K562 (cell line): Measurements from ENCODE around the gene CTNNA3. TPM values are rescaled to one million over a fixed set of nuclear protein-coding genes. Genes with fewer than 3 reads are reported as not detected.

Experiments used
- ATAC-seq: fragments of 200-7000 bp; cut with Tn5 transposase; 3 replicates; pipeline ENCODE4 v1.9.1; 2020; ENCODE audit warnings: moderate library complexity
- BruUV-seq: library from RNA; stranded (reverse); fragments of 400-500 nt; replicated peaks from 2 replicates; lab custom pipeline; 2021; lab: Mats Ljungman, UMichigan
- CTCF ChIA-PET: fragments of 300-600 bp; formaldehyde crosslinking; extraction: SDS; loops from one replicate; lab custom pipeline; 2021; ENCODE audit warnings: low intra/inter-chr PET ratio; lab: Yijun Ruan, JAX
- POLR2A ChIA-PET: fragments of 300-600, 350-650 bp; sonication (Branson Sonifier 250); formaldehyde crosslinking; extraction: SDS; loops from one replicate; lab custom pipeline; 2021; ENCODE audit warnings: antibody characterized with exemption, inconsistent platforms; lab: Yijun Ruan, JAX
- DNase-seq, 4 experiments: peaks; one replicate each; pipeline versions ENCODE4 v3.0.0 to v3.0.0-alpha.2; 2011 to 2018; ENCODE audit warnings: low spot score in 3 of 4, mixed read lengths in 3 of 4; ENCODE audit errors: extremely low read depth in 1 of 4
- FAIRE-seq: peaks from 2 replicates; lab custom pipeline; 2011; peaks lifted over from hg19 to GRCh38; lab: Jason Lieb, UNC
- H2AFZ ChIP-seq: 2 replicates; pipeline ENCODE4 v1.6.0; 2011; ENCODE audit warnings: low read depth, low read length, control low read depth, inconsistent platforms
- H3K27ac ChIP-seq: fragments of 200-600 bp; 3 replicates; pipeline ENCODE4 v1.8.0; 2011; ENCODE audit warnings: low read depth, mild to moderate bottlenecking, control low read depth, inconsistent platforms, low read length, moderate library complexity, mixed read lengths; ENCODE audit errors: extremely low read depth
- H3K27me3 ChIP-seq, 2 experiments: fragments of 300-600 bp in 1 of 2; 2 replicates in 1 of 2; 3 replicates in 1 of 2; pipeline versions ENCODE4 v1.6.0 to v1.8.0; 2011; ENCODE audit warnings: inconsistent platforms in 2 of 2, low read length in 2 of 2, mild to moderate bottlenecking in 1 of 2, mixed read lengths in 1 of 2, moderate library complexity in 1 of 2; ENCODE audit not compliant: control insufficient read depth in 2 of 2, insufficient read depth in 2 of 2
- H3K36me3 ChIP-seq: fragments of 300-600 bp; 3 replicates; pipeline ENCODE4 v1.8.0; 2011; ENCODE audit warnings: mild to moderate bottlenecking, low read length, inconsistent platforms; ENCODE audit not compliant: control insufficient read depth, insufficient read depth
- H3K4me1 ChIP-seq, 2 experiments: fragments of 200-600 bp in 1 of 2; replicated peaks in 1 of 2; 2 replicates in 1 of 2; 3 replicates in 1 of 2; pipeline versions ENCODE4 v1.5.1 to v1.8.0; 2011; ENCODE audit warnings: inconsistent platforms in 2 of 2, low read length in 2 of 2, mild to moderate bottlenecking in 1 of 2, mixed read lengths in 1 of 2, moderate library complexity in 1 of 2; ENCODE audit not compliant: control insufficient read depth in 2 of 2, insufficient read depth in 2 of 2
- H3K4me2 ChIP-seq: 2 replicates; pipeline ENCODE4 v1.6.1; 2011; ENCODE audit warnings: low read length, control low read depth, inconsistent platforms, mixed read lengths; ENCODE audit not compliant: insufficient read depth
- H3K4me3 ChIP-seq: fragments of 200-600 bp; sonication (generic), shearing (Covaris generic); 2 replicates; pipeline ENCODE4 v1.5.1; 2016; ENCODE audit warnings: control low read depth, inconsistent platforms
- H3K79me2 ChIP-seq: fragments of 200-600 bp; 3 replicates; pipeline ENCODE4 v1.8.0; 2011; ENCODE audit warnings: low read length, inconsistent platforms; ENCODE audit not compliant: control insufficient read depth, insufficient read depth
- H3K9ac ChIP-seq, 2 experiments: 2 replicates each; pipeline versions ENCODE4 v1.6.0 to v1.6.1; 2011; ENCODE audit warnings: low read depth in 2 of 2, low read length in 2 of 2, control low read depth in 1 of 2, inconsistent platforms in 1 of 2, mild to moderate bottlenecking in 1 of 2, mixed read lengths in 1 of 2; ENCODE audit not compliant: insufficient read depth in 1 of 2
- H3K9me1 ChIP-seq: one replicate; pipeline ENCODE4 v1.6.0; 2011; ENCODE audit warnings: inconsistent platforms, mild to moderate bottlenecking, low read length, moderate library complexity; ENCODE audit not compliant: control insufficient read depth, insufficient read depth
- H3K9me3 ChIP-seq: replicated peaks from 2 replicates; pipeline ENCODE4 v1.5.1; 2011; ENCODE audit warnings: low read depth, low read length, inconsistent platforms; ENCODE audit not compliant: control insufficient read depth, insufficient read depth
- H4K20me1 ChIP-seq: replicated peaks from 2 replicates; pipeline ENCODE4 v1.6.1; 2011; ENCODE audit warnings: low read length, inconsistent platforms, mixed read lengths; ENCODE audit not compliant: control insufficient read depth, insufficient read depth
- CSDE1 ChIP-seq, 2 experiments: fragments of 450-650 bp; IDR thresholded peaks; 2 replicates each; pipeline ENCODE4 v1.6.1; 2016; ENCODE audit warnings: mild to moderate bottlenecking in 1 of 2
- CTCF ChIP-seq, 3 experiments: IDR thresholded peaks in 2 of 3; conservative IDR thresholded peaks in 1 of 3; 2 replicates each; pipeline ENCODE4 v1.5.1; 2011 to 2012; ENCODE audit warnings: low read length in 3 of 3, mild to moderate bottlenecking in 3 of 3, control low read depth in 2 of 3, improper control_type of control experiment in 1 of 3, inconsistent platforms in 1 of 3, low read depth in 1 of 3, mixed read lengths in 1 of 3, moderate library complexity in 1 of 3; ENCODE audit not compliant: insufficient read depth in 2 of 3
- SPI1 ChIP-seq: IDR thresholded peaks from 2 replicates; pipeline ENCODE4 v1.6.1; 2011; ENCODE audit warnings: low read depth, low read length, control low read depth, borderline replicate concordance
- ZMIZ1 ChIP-seq, 2 experiments: fragments of 150-350 bp in 1 of 2; IDR thresholded peaks; 2 replicates each; pipeline ENCODE4 v1.6.1; 2012 to 2016; ENCODE audit warnings: low read depth in 2 of 2, low read length in 2 of 2, mild to moderate bottlenecking in 1 of 2, moderate library complexity in 1 of 2
- WGBS: fragments of 100-300 bp; shearing (Covaris generic); methylation state at CpG from one replicate; pipeline ENCODE4 v1.1.6; 2016; ENCODE audit warnings: low coverage, mixed read lengths; ENCODE audit not compliant: insufficient coverage; ENCODE audit errors: missing lambda C conversion rate; 5-methylcytosine and 5-hydroxymethylcytosine counted together
- in situ Hi-C: fragments of 300-500 bp; cut with MboI; formaldehyde crosslinking; loops from 4 replicates; pipeline ENCODE4 v1.15.0; 2018; ENCODE audit warnings: inconsistent platforms, mixed read lengths
- intact Hi-C: fragments of 100-400 bp; cut with micrococcal nuclease; formaldehyde crosslinking; loops from 2 replicates; pipeline ENCODE4 v1.14.2; 2022
- polyA plus RNA-seq, 8 experiments: library from polyadenylated mRNA; depleted of rRNA in 4 of 8; stranded (reverse) in 5 of 8; unstranded in 3 of 8; fragments of >200 nt; fragmentation: Nextera tagmentation in 2 of 8; fragmentation: Illumina TruSeq in 1 of 8; extraction: Ambion mirVana in 2 of 8; extraction: Trizol in 1 of 8; gene quantifications; 2 replicates each; pipeline versions ENCODE4 v1.2.1 to v1.2.3, GENCODE V29; 2011 to 2014; ENCODE audit warnings: inconsistent platforms in 1 of 8, missing spikeins in 1 of 8
- total RNA-seq, 7 experiments: library from RNA; depleted of rRNA in 6 of 7; stranded (reverse); fragments of >200 nt in 6 of 7; fragmentation: Illumina TruSeq in 2 of 7; extraction: Trizol in 2 of 7; gene quantifications; 2 replicates each; pipeline versions ENCODE4 v1.2.1 to v1.2.3, GENCODE V29; 2011 to 2021; ENCODE audit warnings: low replicate concordance in 1 of 7

The CTNNA3 gene
- total and polyA plus RNA-seq, 9 of the 15 experiments (the other 6 are each of a cell fraction or from before 2014, with no cell fraction given): 0.04 TPM; not detected in 8

GRCh38 chr10:66925896-66926715 lies 769.9 kb downstream of the CTNNA3 start, which contains the start of gene LRRTM3:
Gene LRRTM3, plus strand, starts transcription at chr10:66926036.
- Histone ChIP-seq H3K9ac (no peak within 1 kb of the TSS), H3K9me1 (no peaks in the 10 kb centered on the region), H3K79me2 (no peaks in the 10 kb centered on the region), H3K4me1 (no peaks in the 10 kb centered on the region), H3K27me3 (no peaks in the 10 kb centered on the region), H2AFZ (no peak within 1 kb of the TSS), H3K4me2 (no peak within 1 kb of the TSS), H3K27ac (no peak within 1 kb of the TSS), H3K9me3 (no peaks in the 10 kb centered on the region), H4K20me1 (no peaks in the 10 kb centered on the region), H3K36me3 (no peaks in the 10 kb centered on the region), H3K4me3 (no peak within 1 kb of the TSS)
- DNase-seq (peak; percentile 12 to 37 (median 17)), FAIRE-seq (peak; percentile 48), ATAC-seq (peak; percentile 87)
- 2% methylated on average over 15 of the region's 16 CpGs for WGBS
- intact Hi-C loops: no loop called here
- BruUV-seq: no TSS peak
- ChIA-PET CTCF (no interaction called here), POLR2A (interaction anchor here (0.6 to 0.7 kb wide), 2 partner anchors 11 to 128 kb away, joined by 3 read pairs; no protein-coding TSS in a partner anchor)
- in situ Hi-C loops: no loop called here
- TF ChIP-seq CTCF (IDR thresholded peaks at IDR 0.05 in 2 of 3, conservative IDR thresholded peaks at IDR 0.05 in 1 of 3; ENCODE audit: insufficient read depth in 2 of 3, low read depth in 1 of 3, low read length in 3 of 3): peak; percentile 18 to 53 (median 44); a peak in 4 of 6 replicates
- no peak for TF ChIP-seq ZMIZ1 (IDR thresholded peaks at IDR 0.05; ENCODE audit: low read depth in 2 of 2, low read length in 2 of 2)
- TF ChIP-seq SPI1: no peak
- no peak for TF ChIP-seq CSDE1 (IDR thresholded peaks at IDR 0.05)
